ENCODE data around the gene UPK1B. TPM values are rescaled to one million over a fixed set of nuclear protein-coding genes. Genes with fewer than 3 reads are reported as not detected.
"Not testable (repeated sequence)": the region's sequence is repeated elsewhere in the genome, so short reads cannot be mapped to it uniquely, and the experiment has no call there.

UPK1B gene
- total RNA-seq: 0.96 TPM

DNA sequence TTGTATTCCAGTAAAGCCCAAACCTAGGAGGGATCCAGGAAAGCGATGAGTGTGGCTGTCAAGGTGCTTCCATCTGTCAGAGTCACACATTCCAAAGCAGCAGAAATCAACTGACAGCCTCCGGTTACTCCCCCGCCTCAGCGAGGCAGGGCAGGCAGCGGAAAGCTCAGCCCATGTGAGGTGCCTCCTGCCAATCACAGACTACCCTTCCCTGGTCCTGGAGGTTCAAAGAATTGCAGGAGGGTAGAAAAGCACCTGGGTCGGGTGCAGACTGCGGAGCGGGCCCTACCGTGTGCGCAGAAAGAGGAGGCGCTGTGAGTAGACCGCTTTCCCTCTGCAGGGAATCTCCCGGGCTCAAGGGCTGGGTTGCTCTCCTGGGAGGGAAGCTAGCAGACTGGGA lies at the start of gene UPK1B:
Gene UPK1B (plus strand): TSS at position 274 of the 400 bp plus-strand sequence. CDS start 13,144 bp downstream, outside the sequence.
- no peak for ATAC-seq

GRCh38 chr3:119125342-119125741 lies 48.1 kb upstream of the UPK1B start:
- no peak for ATAC-seq

DNA sequence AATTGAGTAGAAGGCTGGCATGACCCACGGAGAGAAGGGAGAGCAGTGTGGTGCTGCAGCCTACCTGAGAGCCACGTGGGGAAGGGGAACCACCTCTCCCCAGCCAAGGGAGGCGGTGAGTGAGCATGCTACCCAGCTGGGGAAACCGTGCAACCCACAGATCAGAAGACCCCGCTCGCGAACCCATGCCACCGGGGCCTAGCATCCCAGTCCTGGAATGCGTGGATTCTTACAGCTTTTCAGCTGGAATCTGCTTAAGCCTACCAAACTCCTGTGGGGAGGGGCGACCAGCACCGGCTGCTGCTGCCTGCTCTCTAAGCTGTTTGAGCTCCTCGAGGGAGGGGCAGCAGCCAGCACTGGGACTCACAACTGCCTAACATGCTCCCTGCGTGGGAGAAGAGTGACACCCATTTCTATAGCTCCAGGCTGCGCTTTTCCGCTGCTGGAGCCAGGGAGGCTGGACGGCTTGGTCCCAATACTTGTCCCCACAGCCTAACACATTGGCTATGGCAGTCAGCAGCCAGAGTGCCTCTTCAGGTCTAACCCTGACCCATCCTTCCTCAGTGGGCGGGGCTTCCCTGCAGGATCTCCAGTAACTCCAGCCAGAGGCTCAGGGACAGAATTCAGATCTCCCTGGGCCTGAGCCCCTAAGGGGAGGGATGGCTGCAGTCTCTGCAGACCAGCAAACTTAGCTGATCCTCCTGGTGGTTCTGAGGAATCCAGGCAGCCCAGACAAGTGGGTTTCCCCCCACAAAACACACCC lies 47.5 kb upstream of the UPK1B start:
- ATAC-seq: no peak

DNA sequence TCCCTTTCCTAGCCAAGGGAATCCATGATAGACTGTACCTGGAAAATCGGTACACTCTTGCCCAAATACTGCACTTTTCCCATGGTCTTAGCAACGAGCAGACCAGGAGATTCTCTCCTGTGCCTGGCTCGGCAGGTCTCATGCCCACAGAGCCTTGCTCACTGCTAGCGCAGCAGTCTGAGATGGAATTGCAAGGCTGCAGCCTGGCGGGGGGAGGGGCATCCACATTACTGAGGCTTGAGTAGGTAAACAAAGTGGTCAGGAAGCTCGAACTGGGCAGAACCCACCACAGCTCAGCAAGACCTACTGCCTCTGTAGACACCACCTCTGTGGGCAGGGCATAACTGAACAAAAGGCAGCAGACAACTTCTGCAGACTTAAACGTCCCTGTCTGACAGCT lies 43.1 kb upstream of the UPK1B start:
- not testable (repeated sequence) for ATAC-seq

DNA sequence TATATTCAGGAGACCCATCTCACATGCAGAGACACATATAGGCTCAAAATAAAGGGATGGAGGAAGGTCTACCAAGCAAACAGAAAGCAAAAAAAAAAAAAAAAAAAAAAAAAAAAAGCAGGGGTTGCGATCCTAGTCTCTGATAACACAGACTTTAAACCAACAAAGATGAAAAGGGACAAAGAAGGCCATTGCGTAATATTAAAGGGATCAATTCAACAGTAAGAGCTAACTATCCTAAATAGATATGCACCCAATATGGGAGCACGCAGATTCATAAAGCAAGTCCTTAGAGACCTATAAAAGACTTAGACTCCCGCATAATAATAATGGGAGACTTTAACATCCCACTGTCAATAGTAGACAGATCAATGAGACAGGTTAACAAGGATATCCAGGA lies 41.1 kb upstream of the UPK1B start:
- ATAC-seq: not testable (repeated sequence)

DNA sequence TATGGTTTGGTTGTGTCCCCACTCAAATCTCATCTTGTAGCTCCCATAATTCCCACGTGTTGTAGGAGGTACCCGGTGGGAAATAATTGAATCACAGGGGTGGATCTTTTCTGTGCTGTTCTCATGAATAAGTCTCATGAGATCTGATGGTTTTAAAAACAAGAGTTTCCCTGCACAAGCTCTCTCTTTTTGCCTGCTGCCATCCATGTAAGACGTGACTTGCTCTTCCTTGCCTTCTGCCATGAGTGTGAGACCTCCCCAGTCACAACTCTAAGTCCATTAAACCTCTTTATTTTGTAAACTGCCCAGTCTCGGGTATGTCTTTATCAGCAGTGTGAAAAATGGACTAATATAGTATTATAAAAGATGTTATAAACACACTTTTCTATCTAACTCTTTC lies 34.0 kb upstream of the UPK1B start:
- not testable (repeated sequence) for ATAC-seq

DNA sequence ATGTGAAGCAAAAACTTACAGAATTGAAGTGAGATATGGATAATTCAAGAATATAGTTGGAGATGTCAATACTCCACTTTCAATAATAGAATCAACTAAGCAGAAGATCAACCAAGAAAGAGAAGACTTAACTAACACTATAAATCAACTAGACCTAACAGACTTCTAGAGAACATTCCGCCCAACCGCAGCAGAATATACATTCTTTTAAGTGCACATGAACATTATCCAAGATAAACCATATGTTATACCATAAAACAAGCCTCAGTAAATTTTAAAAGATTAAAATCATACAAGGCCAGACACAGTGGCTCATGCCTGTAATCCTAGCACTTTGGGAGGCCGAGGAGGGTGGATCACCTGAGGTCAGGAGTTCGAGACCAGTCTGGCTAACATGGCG lies 32.9 kb upstream of the UPK1B start:
- no peak for ATAC-seq

DNA sequence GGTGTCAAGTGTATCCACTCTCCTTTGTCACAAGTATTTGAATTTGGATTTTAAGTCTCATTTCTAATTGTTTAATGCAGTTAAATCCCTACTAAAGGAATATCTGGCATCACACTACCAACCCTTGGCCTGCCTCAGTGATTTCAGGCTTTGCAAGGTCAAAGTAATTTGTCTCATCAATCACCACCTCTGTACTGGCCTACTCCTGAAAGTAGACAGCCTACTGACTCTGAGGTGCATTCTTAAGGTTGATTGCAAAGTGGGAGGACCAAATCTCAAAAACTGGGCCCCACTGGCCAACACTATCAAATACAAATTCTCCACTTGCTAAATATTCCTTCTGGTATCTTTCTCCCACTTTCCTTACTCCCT lies 28.3 kb upstream of the UPK1B start:
- no peak for ATAC-seq

DNA sequence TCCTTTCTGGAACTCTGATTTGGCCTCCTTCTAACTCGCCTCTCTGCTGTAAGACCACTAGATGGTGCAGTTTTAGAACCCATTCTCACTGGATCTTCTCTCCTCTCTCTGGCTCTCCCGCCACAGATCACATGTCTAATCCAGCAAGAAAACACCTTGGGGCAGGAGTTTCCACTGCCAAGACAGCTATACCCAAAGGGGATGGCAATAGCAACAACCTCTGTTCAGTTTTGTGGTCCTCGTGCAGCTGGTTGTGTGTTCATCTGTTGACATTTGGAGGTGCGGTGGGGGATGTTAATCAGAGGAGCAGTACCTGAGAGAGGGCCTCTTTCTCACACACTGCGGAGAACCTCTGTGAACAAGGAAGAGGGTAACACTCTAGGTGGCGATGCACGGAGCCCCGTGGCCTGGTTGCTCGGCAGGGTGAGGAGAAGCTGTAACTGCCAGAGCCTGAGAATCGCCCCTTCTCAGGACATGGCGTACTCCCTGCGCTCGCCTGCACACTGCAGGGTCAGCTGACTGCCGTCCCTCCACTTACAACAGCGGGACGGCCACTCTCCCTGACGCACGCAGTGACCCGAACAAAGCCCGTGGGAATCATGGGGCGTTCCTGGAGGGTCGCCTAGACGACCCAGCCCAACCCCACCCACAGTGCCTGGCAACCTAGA lies 27.8 kb upstream of the UPK1B start, which contains the start of gene TEX55:
Gene TEX55 (plus strand): TSS at position 666 of the 668 bp plus-strand sequence. CDS start 25 bp downstream, outside the sequence.
- ATAC-seq: peak; percentile 82

- no peak for ATAC-seq
Measured at GRCh38 chr3:119146578-119147375, 26.6 kb upstream of the UPK1B start.

DNA sequence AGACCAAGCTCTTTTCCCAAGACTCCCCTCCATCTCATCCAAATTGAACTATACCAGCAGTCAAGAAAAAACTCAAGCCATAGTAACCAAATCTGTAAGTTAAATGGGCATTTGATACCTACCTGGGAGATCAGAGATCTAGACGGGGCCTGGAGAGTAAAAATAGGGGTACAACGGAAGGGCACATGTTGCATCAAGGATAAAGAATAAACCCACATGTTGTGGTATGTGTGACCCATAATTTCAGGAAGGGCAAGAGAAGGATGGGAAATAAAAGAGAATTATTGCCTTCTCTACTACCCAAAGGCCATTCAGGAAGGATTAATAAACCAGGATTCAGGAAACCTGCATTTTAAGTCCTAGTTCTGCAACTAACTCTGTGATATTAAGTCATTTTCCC lies 25.9 kb upstream of the UPK1B start:
- ATAC-seq: no peak

- peak; percentile 72 for ATAC-seq
Measured at GRCh38 chr3:119148493-119149180, 24.8 kb upstream of the UPK1B start.

DNA sequence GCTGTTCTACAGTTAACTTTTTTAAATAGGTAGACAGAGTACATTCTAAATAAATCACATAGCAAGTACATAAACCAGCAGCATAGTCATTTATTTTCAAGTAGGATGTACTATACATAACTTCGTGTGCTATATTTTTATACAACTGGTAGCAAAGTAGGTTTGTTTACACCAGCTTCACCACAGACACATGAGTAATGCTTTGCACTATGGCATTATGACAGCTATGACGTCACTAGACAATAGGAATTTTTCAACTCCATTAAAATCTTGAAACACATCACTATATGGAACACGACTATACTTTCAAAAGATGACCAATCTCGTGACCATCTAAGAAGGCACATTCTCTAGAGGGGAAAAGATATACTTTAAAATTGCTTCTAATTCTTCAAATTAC lies 23.9 kb upstream of the UPK1B start:
- ATAC-seq: peak; percentile 31

DNA sequence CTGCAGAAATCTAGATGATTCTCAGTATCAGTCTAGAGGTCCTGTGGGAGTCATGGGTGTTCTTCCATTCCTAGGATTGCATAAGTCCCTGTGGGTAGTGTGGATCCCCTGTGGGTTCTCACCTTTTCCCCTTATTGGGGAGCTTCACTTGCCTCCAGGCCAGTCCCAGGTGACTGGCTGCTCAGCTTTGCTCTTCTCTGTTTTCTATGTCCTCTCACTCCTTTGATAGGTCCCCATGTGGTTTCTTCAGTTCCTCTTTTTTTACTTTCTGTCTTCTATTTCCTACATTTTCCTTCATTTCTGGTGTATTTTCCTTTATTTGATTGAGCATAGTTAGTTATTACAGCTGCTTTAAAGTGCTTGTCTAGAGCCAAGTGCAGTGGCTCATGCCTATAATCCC lies 16.5 kb upstream of the UPK1B start:
- no peak for ATAC-seq

DNA sequence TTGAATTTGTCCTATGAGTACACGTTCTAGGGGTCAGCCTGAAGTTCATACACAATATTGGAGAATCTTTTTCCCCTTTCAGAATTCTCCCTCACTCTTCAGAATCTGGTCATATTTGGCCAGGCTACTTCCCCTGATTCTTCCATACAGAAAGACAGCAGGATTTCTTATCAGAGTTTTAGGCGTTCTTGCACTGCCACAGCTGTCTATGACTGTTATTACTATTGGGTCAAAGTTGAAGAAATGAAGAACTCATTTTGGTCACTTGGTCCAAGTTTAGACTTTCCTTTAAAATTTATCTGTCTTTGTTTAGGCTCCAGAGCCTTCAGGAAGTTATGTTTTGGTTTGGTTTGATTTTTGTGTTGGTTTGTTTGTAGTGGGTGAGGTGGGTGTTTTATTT lies 15.4 kb upstream of the UPK1B start:
- no peak for ATAC-seq

DNA sequence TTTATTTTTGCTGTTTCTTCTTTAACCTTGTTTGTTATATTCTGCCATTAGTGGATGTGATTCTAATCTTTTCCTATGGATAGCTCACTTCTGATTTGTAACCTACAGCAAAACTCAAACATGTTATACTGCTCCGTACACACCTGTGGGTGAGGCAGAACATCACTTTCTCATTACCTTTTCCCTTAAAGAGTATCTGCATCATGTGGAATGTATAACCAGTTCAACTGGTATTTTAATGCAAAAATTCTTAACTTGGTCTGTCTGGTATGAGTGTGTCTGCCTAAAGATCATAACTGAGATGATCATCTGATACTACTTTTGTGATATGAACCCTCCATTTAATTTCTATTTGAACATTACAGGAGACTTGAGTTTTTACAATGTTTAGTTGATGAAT lies 13.0 kb upstream of the UPK1B start:
- ATAC-seq: peak; percentile 97

GRCh38 chr3:119160815-119161214 lies 12.6 kb upstream of the UPK1B start:
- ATAC-seq: no peak

DNA sequence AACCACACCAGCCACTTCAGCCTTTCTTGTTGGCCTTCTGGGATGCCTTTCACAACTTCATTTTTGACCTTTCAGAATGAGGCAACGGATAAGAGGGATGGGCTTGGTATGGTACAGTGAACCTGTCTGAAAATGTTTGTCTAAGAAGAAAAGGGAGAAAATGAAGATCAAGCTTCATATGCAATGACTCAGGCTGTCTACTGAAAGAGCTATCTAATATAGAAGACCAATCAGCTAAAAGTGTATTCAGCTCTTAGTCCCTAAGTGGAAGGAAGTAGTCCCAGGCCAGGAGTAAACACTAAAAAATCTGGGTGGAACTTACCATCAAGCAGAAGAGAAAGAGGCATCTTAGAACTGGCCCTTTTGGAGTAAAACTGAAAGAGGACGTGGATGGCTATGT lies 12.2 kb upstream of the UPK1B start:
- ATAC-seq: peak; percentile 90

DNA sequence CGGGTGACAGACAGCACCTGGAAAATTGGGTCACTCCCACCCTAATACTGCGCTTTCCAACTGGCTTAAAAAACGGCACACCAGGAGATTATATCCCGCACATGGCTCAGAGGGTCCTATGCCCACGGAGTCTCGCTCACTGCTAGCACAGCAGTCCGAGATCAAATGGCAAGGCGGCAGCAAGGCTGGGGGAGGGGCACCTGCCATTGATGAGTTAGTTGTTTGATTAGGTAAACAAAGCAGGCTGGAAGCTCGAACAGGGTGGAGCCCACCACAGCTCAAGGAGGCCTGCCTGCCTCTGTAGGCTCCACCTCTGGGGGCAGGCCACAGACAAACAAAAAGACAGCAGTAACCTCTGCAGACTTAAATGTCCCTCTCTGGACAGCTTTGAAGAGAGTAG lies 8.7 kb upstream of the UPK1B start:
- not testable (repeated sequence) for ATAC-seq

DNA sequence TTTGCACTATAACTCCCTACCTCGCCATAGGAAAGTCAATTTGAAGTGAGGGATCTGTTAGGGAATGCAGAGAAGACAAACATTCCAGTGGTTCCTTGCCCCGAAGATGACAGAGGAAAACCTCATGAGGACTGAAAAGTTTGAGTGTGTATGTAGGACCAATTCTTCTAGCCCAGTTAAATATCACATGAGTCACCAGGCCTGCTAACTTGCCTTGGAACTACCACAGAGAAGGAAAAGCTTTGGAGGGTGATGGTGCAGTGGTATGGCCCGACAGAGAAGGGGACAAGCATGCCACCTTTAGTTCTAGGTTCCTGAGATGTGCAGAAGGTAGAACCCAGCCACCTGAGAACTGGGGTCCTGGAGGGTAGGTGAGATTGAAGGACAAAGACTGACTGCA lies 2.6 kb upstream of the UPK1B start:
- ATAC-seq: no peak

DNA sequence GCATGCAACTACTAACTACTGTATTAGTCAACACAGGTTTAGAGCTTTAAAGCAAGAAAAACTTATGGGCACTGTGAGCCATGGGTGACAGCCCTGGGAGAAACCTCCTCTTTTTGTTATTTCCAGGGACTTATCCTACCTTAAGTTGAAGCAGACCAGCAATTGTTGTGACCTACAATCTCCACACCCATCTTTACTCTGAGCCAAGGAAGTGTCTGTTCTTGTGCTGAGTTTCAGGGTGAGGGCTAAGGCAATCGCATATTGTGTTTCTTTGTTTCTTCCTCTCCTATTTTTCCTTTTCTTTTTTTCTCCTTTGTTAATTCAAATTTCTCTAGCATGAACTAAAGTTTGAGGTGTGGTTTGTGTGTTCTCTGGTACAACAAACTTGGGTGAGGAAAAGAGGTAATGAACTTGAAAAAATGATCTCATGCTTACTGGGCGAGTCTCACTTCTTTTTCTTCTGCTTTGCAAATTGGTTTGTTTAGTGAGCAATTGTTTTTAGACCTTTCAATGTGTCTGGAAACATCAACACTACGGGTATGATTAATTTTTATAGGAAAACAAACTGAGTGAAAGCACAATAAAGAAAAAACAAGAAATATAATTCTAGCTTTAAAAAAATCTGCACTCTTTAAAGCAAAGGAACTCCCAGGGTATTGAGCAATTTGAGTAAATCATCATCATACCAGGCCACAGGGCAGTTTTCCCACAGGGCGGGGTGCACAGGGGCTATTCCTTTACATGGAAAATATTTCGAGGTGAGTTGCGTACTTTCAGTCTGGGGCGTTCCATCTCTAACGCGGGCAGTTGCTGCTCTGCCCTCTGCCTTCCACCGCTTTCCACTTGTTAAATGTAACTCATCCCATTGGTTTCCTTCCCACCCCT lies 2.7 kb downstream of the UPK1B start:
- ATAC-seq: peak; percentile 86

GRCh38 chr3:119176778-119177177 lies 3.4 kb downstream of the UPK1B start:
- ATAC-seq: no peak
